HEK293T (cell line): ENCODE data around the gene ARHGAP10.
A peak's percentile ranks its signal among the peaks of the same experiment; 100 is the strongest.

ENCODE experiments used
- CTCF ChIA-PET: fragments of 350-600 bp; formaldehyde crosslinking; extraction: SDS; loops from one replicate; lab custom pipeline; 2021; ENCODE audit warnings: antibody characterized with exemption, inconsistent platforms; lab: Yijun Ruan, JAX
- POLR2A ChIA-PET: fragments of 350-600 bp; formaldehyde crosslinking; extraction: SDS; loops from one replicate; lab custom pipeline; 2020; ENCODE audit warnings: antibody characterized with exemption, inconsistent platforms; lab: Yijun Ruan, JAX
- DNase-seq: peaks from one replicate; pipeline ENCODE4 v3.0.0; 2012; ENCODE audit warnings: mixed read lengths; ENCODE audit errors: extremely low spot score
- ARNT ChIP-seq: fragments of 450-650 bp; IDR thresholded peaks from 2 replicates; pipeline ENCODE4 v1.6.1; 2017; ENCODE audit warnings: mild to moderate bottlenecking
- BHLHE40 ChIP-seq: fragments of 450-650 bp; IDR thresholded peaks from 2 replicates; pipeline ENCODE4 v1.6.1; 2016; ENCODE audit warnings: mild to moderate bottlenecking, moderate library complexity, borderline replicate concordance
- CTBP1 ChIP-seq: fragments of 450-650 bp; IDR thresholded peaks from 2 replicates; pipeline ENCODE4 v1.6.1; 2016; ENCODE audit warnings: borderline replicate concordance
- ELF4 ChIP-seq: fragments of 450-650 bp; IDR thresholded peaks from 2 replicates; pipeline ENCODE4 v1.6.1; 2017; ENCODE audit warnings: antibody characterized with exemption
- FOXA1 ChIP-seq: fragments of 450-650 bp; IDR thresholded peaks from 2 replicates; pipeline ENCODE4 v1.6.1; 2016; ENCODE audit warnings: mild to moderate bottlenecking
- FOXK2 ChIP-seq: fragments of 450-650 bp; IDR thresholded peaks from 2 replicates; pipeline ENCODE4 v1.6.1; 2016; ENCODE audit warnings: mild to moderate bottlenecking
- FOXM1 ChIP-seq: fragments of 450-650 bp; IDR thresholded peaks from 2 replicates; pipeline ENCODE4 v1.6.1; 2017; ENCODE audit warnings: mild to moderate bottlenecking, borderline replicate concordance
- HDGF ChIP-seq: fragments of 450-650 bp; IDR thresholded peaks from 2 replicates; pipeline ENCODE4 v1.6.1; 2017; ENCODE audit warnings: antibody characterized with exemption, borderline replicate concordance
- L3MBTL2 ChIP-seq: fragments of 450-650 bp; conservative IDR thresholded peaks from 2 replicates; pipeline ENCODE4 v1.6.1; 2016; ENCODE audit warnings: mild to moderate bottlenecking
- LEF1 ChIP-seq: fragments of 450-650 bp; IDR thresholded peaks from 2 replicates; pipeline ENCODE4 v1.6.1; 2017; ENCODE audit warnings: mild to moderate bottlenecking, borderline replicate concordance
- NFRKB ChIP-seq: fragments of 450-650 bp; IDR thresholded peaks from 2 replicates; pipeline ENCODE4 v1.6.1; 2016; ENCODE audit warnings: mild to moderate bottlenecking, moderate library complexity
- SP1 ChIP-seq: fragments of 450-650 bp; IDR thresholded peaks from 2 replicates; pipeline ENCODE4 v1.6.1; 2017
- SUZ12 ChIP-seq: fragments of 450-650 bp; IDR thresholded peaks from 2 replicates; pipeline ENCODE4 v1.6.1; 2016; ENCODE audit warnings: mild to moderate bottlenecking
- TARDBP ChIP-seq: fragments of 450-650 bp; IDR thresholded peaks from 2 replicates; pipeline ENCODE4 v1.6.1; 2016
- ZNF384 ChIP-seq: fragments of 450-650 bp; IDR thresholded peaks from 2 replicates; pipeline ENCODE4 v1.6.1; 2016
- TF ChIP-seq, protein P1 (sequence below): fragments of 450-650 bp; IDR thresholded peaks from 2 replicates; pipeline ENCODE4 v1.6.1; 2016

ARHGAP10 gene

DNA sequence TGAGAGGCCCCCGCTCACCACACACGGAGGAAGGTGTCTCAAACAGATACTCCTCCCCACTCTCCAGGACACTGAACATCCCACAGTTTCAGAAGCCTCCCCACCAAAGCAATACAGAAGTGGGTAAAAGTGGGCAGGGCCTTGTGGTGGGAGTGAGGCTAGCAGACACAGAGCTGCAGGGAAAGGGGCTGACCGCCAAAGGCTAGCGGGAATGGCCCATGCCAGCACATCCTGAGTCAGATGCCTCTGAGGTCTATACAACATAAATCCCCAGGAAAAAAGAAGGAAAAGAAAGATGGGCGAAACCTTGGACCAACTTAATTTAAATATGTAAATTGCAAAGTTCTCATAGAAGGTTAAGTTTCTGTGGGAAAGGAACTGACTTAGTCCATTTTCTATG is 21.9 kb upstream of the ARHGAP10 start:
- POLR2A ChIA-PET: interaction anchor here (1.6 kb wide), 1 partner anchor 26 kb away, joined by 4 read pairs; the partner anchor contains the start of gene PRMT9
- TF ChIP-seq TARDBP (no peak), CTBP1 (no peak), SP1 (no peak), BHLHE40 (no peak), FOXA1 (no peak), FOXK2 (no peak)
- DNase-seq: no peak
- CTCF ChIA-PET: interaction anchor here (0.6 to 2.9 kb wide), 5 partner anchors 53 to 157 kb away, joined by 3 to 30 read pairs (median 3); no protein-coding TSS in a partner anchor

DNA sequence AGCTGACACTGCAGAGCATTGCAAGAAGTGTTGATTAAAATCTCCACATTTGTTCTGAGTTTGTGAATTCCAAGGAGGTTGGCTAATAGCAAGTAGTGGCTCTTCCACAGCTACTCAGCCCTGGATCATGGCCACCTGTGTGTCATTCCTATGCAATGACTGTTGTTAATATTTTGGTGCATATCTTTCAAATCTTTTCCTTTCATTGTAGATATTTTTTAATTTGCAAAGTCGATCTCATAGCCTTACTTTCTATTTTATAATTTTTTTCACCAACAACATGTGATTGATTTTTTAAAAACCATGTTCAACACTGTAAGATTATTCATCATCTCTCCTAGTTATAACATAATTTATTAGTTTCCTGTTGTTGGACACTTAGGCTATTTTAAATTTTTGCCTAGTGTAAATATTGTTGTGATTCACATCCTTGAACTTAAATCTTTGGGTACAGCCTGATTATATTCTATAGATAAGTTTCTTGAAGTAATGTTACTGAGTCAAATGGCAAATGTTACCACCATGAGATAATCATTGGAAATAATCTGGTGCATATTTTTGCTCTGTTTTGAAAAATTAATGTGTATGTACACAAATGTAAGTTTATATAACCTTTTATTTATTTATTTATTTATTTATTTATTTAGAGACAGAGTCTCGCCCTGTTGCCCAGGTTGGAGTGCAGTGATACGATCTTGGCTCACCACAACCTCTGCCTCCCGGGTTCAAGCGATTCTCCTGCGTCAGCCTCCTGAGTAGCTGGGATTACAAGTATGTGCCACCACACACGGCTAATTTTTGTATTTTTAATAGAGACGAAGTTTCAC is 17.1 kb upstream of the ARHGAP10 start:
- ChIA-PET POLR2A (interaction anchor here (2.3 to 2.9 kb wide), 2 partner anchors 17 to 31 kb away, joined by 15 read pairs; partner anchors contain the start of genes ARHGAP10 and PRMT9), CTCF (no interaction called here)
- no peak for TF ChIP-seq FOXK2
- no peak for TF ChIP-seq TARDBP
- TF ChIP-seq LEF1: no peak
- no peak for TF ChIP-seq ZNF384
- TF ChIP-seq FOXM1: no peak
- TF ChIP-seq, protein P1, sequence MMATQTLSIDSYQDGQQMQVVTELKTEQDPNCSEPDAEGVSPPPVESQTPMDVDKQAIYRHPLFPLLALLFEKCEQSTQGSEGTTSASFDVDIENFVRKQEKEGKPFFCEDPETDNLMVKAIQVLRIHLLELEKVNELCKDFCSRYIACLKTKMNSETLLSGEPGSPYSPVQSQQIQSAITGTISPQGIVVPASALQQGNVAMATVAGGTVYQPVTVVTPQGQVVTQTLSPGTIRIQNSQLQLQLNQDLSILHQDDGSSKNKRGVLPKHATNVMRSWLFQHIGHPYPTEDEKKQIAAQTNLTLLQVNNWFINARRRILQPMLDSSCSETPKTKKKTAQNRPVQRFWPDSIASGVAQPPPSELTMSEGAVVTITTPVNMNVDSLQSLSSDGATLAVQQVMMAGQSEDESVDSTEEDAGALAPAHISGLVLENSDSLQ: no peak
- TF ChIP-seq HDGF: no peak
- no peak for TF ChIP-seq NFRKB
- no peak for TF ChIP-seq SP1
- no peak for TF ChIP-seq BHLHE40
- no peak for TF ChIP-seq SUZ12
- TF ChIP-seq ELF4: no peak
- TF ChIP-seq FOXA1: no peak
- no peak for TF ChIP-seq CTBP1
- TF ChIP-seq ARNT: no peak
- no peak for TF ChIP-seq L3MBTL2
- DNase-seq: no peak

DNA sequence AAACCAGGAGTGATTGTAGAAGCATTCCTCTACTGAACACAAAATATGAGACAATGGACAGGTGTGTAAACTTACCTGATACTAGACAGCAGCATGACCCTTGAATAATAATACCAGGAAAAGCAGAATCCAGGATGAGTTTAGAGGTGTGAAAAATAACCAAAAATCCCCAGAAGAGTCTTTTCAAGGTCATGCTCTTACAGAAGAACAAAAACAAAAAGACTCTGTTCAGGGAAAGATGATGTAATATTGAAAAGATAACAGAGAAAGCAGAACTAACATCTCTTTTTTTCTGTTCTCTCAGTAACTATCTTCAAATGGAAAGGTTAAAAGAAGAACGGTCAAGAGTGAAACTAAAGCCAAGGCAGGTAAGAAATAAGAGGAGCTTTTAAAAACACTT is 14.0 kb upstream of the ARHGAP10 start:
- DNase-seq: no peak
- ChIA-PET CTCF (no interaction called here), POLR2A (interaction anchor here (1.9 kb wide), 1 partner anchor 14 kb away, joined by 6 read pairs; the partner anchor contains the start of gene ARHGAP10)
- no peak for TF ChIP-seq BHLHE40
- TF ChIP-seq FOXA1: no peak
- no peak for TF ChIP-seq L3MBTL2
- TF ChIP-seq FOXK2: no peak
- TF ChIP-seq ZNF384: no peak
- TF ChIP-seq ARNT: no peak

DNA sequence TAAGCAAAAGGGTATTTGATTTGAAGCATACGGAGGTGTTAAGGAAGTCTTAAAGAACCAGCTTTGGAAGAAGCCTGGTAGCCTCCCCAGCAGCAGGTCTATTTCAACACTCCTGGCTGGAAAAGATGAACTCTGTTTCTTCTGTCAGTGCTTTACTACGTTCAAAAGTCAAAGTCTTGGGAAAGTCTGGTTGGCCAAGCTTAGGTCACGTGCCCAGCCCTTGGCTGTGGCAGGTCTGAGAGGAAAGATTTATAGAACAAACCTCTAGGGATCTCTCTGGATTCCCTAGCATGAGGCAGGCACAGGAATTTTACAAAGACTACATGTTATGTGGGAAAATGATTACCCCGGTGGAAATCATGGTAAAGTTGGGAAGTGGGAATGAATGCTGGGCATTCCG is 8.6 kb upstream of the ARHGAP10 start:
- CTCF ChIA-PET: no interaction called here
- TF ChIP-seq FOXM1: no peak
- TF ChIP-seq, protein P1: peak; percentile 91

DNA sequence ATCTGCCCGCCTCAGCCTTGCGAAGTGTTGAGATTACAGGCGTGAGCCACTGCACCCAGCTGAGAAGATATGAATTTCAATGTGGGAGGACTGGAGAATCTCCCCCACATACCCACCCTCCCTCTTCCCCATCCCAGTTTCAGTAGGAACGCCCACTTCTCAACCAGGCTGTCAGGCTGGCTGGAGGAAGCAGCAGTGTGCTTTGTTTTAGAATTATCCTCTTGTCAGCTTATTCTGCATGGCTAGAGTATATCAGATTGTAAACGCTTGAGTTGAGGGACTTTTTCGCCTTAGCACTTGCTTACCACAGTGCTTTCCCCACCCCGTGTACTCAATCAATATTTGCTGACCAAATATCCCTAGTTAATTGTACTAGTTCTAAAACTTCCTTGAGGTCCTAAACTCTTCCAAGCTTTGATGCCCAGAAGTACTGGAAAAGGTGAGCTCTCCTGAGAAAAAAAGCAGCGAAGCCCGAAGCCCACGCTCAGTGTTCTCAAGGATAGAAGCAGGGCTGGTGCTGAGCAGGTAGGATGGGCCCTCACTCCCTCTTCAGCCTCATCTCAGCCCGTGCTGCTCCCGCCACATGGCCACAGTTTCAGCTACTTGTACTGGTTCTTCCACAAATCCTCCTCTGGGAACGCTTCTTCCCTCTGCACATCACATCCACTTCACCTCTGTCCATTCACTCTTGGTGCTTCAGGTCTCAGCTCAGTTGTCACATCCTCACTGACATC is 7.3 kb upstream of the ARHGAP10 start:
- ChIA-PET POLR2A (interaction anchor here (0.9 to 1.4 kb wide), 3 partner anchors 9 to 41 kb away, joined by 3 to 5 read pairs (median 4); partner anchors contain the start of gene PRMT9), CTCF (interaction anchor here (0.7 kb wide), 1 partner anchor 142 kb away, joined by 3 read pairs; no protein-coding TSS in a partner anchor)
- DNase-seq: no peak
- TF ChIP-seq HDGF: no peak
- TF ChIP-seq ZNF384: no peak
- TF ChIP-seq L3MBTL2: no peak
- no peak for TF ChIP-seq SP1
- TF ChIP-seq FOXK2: no peak

More for the DNA sequence above, 8.6 kb upstream of the ARHGAP10 start:
- peak; percentile 44 for DNase-seq
- POLR2A ChIA-PET: interaction anchor here (1.0 to 1.2 kb wide), 2 partner anchors 8 to 39 kb away, joined by 3 to 5 read pairs; partner anchors contain the start of genes ARHGAP10 and PRMT9

DNA sequence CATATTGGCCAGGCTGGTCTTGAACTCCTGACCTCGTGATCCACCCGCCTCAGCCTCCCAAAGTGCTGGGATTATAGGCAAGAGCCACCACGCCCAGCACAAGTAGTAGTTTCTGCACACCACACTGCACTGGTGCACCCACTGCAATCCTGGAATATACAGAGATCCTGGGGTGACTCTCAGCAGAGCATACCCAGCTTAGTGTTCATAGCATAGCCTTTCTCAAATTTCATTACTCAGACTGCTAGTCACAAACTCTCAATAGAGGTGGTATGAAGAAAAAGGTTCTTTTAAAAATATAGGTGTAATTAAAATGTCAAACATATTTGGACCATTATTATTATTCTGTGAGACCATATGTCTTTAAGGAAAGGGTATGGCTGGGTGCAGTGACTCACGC is 6.2 kb upstream of the ARHGAP10 start:
- ChIA-PET CTCF (interaction anchor here (1.9 kb wide), 1 partner anchor 17 kb away, joined by 5 read pairs; no protein-coding TSS in a partner anchor), POLR2A (interaction anchor here (1.4 kb wide), 1 partner anchor 42 kb away, joined by 4 read pairs; the partner anchor contains the start of gene PRMT9)
- DNase-seq: no peak
- no peak for TF ChIP-seq SUZ12
- TF ChIP-seq FOXM1: no peak
- no peak for TF ChIP-seq ZNF384
- no peak for TF ChIP-seq SP1
- no peak for TF ChIP-seq BHLHE40
- no peak for TF ChIP-seq ARNT
- no peak for TF ChIP-seq NFRKB
- TF ChIP-seq CTBP1: no peak
- no peak for TF ChIP-seq LEF1
- no peak for TF ChIP-seq ELF4
- no peak for TF ChIP-seq HDGF
- TF ChIP-seq FOXA1: no peak
- TF ChIP-seq L3MBTL2: no peak
